ENCODE results near the gene GBX1.

GBX1 gene

DNA sequence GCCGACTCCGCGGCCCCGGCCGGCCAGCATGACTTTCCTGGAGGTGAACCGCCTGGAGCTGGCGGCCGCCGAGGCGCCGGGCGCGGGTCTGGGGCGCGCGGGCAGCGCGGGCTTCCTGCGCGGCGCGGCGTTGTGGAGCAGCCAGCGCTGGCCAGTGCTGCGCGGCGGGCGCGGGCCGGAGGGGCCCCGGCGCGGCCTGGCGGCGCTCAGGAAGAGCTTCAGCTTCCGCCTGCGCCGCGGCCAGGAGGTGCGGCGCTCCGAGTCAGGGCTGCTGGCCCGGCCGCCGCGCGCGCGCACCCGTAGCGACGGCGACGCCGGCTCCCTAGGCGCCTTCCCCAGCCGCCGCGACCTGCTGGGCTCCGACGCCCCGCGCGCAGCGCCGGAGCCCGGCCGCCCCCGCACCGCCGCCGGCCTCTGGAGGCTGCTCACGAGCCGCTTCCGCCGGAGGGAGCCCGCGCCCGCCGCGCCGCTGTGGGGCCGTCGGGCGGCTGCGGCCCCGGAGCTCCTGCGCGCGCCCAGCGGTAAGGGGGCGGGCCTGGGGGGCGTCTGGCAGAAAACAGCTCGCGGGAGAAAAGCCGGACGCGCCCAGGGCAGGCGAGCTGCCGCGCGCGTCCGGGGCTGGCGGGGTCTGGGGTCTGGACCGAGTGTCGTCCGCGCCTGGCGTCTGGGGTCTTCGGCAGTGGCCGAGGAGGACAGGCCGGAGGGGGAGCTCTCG lies 52.2 kb downstream of the GBX1 start:
- Histone ChIP-seq H3K4me3 (ENCODE audit: low read length) (no peak overlapping the region), H3K4me1 (ENCODE audit: control insufficient read depth, low read length) (no peaks in the 10 kb centered on the region), H3F3A (ENCODE audit: control insufficient read depth, insufficient read depth) (no peaks in the 10 kb centered on the region), H3K9me3 (ENCODE audit: control insufficient read depth, insufficient read depth, low read length) (no peaks in the 10 kb centered on the region), H4K20me1 (ENCODE audit: control insufficient read depth, insufficient read depth, low read depth, low read length) (peaks cover 5% of the 10 kb centered on the region; the same call in 1 of the 2 replicates), H3K9me2 (replicated peaks; ENCODE audit: control insufficient read depth, low read length) (no peaks in the 10 kb centered on the region), H3K36me3 (ENCODE audit: control insufficient read depth, low read length) (no peaks in the 10 kb centered on the region), H3K27ac (ENCODE audit: low read depth, low read length) (no peak overlapping the region), H3K4me2 (ENCODE audit: low read length) (no peak overlapping the region), H3K79me2 (ENCODE audit: control insufficient read depth, low read length) (no peaks in the 10 kb centered on the region), H3K27me3 (ENCODE audit: control insufficient read depth, low read length) (peaks cover 10% of the 10 kb centered on the region)
- TF ChIP-seq, protein P1, sequence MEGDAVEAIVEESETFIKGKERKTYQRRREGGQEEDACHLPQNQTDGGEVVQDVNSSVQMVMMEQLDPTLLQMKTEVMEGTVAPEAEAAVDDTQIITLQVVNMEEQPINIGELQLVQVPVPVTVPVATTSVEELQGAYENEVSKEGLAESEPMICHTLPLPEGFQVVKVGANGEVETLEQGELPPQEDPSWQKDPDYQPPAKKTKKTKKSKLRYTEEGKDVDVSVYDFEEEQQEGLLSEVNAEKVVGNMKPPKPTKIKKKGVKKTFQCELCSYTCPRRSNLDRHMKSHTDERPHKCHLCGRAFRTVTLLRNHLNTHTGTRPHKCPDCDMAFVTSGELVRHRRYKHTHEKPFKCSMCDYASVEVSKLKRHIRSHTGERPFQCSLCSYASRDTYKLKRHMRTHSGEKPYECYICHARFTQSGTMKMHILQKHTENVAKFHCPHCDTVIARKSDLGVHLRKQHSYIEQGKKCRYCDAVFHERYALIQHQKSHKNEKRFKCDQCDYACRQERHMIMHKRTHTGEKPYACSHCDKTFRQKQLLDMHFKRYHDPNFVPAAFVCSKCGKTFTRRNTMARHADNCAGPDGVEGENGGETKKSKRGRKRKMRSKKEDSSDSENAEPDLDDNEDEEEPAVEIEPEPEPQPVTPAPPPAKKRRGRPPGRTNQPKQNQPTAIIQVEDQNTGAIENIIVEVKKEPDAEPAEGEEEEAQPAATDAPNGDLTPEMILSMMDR (IDR thresholded peaks at IDR 0.05; ENCODE audit: low read depth, low read length, poor library complexity, severe bottlenecking), result no peak
- TF ChIP-seq EZH2phosphoT487 (IDR thresholded peaks at IDR 0.05; ENCODE audit: borderline replicate concordance, low read length), result no peak

DNA sequence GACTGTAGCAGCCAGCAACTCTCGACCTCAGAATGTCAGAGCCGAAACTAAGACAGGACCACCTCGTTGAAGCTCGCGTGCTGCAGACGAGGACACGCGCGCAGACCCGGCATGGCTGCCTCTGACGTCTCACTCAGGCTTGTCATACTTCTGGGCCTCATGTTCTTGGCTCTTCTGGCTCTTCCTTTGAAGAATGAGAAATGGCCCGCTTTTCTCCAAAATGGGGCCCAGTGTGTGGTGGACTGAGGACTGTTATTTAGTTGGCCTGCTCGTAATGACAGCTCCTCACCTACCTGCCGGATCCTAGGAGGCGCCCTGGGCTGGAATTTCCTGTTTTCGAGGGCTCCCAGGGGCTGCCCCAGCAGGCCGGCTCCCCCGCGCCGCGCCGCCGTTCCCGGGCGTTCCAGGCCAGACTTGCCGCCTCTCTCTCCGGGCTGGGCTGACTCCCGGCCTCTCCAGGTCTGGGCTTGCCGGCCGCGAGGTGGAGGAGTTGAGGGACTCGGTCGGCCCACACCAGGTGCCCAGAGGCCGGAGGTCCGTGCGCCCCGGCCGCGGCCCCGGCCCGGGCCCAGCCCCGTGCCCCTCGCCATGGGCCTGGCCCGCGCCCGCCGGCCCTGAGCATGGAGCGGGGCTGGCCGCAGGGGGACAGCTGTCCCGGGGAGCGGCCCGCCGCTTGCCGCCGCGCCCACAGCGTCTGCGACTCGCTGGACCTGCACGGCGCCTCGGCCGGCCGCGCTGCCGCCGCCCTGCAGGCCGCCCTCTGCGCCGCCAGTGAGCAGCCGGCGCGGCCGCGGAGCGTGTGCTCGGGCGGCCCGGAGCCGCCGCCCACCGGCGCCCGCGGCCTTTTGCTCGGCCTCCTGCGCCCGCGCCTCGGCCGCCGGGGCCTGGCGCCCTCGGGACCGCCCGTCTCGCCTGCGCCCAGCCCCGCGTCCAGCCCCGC lies 53.1 kb downstream of the GBX1 start:
- Histone ChIP-seq H3K4me2 (ENCODE audit: low read length) (no peak overlapping the region), H4K20me1 (ENCODE audit: control insufficient read depth, insufficient read depth, low read depth, low read length) (peaks cover 5% of the 10 kb centered on the region; the same call in 1 of the 2 replicates), H3K27ac (ENCODE audit: low read depth, low read length) (no peak overlapping the region), H3K36me3 (ENCODE audit: control insufficient read depth, low read length) (no peaks in the 10 kb centered on the region), H3F3A (ENCODE audit: control insufficient read depth, insufficient read depth) (no peaks in the 10 kb centered on the region), H3K27me3 (ENCODE audit: control insufficient read depth, low read length) (peaks cover 13% of the 10 kb centered on the region), H3K4me3 (ENCODE audit: low read length) (no peak overlapping the region), H3K9me2 (replicated peaks; ENCODE audit: control insufficient read depth, low read length) (no peaks in the 10 kb centered on the region), H3K79me2 (ENCODE audit: control insufficient read depth, low read length) (no peaks in the 10 kb centered on the region), H3K9me3 (ENCODE audit: control insufficient read depth, insufficient read depth, low read length) (no peaks in the 10 kb centered on the region), H3K4me1 (ENCODE audit: control insufficient read depth, low read length) (no peaks in the 10 kb centered on the region)
- TF ChIP-seq EZH2phosphoT487 (IDR thresholded peaks at IDR 0.05; ENCODE audit: borderline replicate concordance, low read length), result no peak
- TF ChIP-seq, protein P1 (IDR thresholded peaks at IDR 0.05; ENCODE audit: low read depth, low read length, poor library complexity, severe bottlenecking), result no peak

DNA sequence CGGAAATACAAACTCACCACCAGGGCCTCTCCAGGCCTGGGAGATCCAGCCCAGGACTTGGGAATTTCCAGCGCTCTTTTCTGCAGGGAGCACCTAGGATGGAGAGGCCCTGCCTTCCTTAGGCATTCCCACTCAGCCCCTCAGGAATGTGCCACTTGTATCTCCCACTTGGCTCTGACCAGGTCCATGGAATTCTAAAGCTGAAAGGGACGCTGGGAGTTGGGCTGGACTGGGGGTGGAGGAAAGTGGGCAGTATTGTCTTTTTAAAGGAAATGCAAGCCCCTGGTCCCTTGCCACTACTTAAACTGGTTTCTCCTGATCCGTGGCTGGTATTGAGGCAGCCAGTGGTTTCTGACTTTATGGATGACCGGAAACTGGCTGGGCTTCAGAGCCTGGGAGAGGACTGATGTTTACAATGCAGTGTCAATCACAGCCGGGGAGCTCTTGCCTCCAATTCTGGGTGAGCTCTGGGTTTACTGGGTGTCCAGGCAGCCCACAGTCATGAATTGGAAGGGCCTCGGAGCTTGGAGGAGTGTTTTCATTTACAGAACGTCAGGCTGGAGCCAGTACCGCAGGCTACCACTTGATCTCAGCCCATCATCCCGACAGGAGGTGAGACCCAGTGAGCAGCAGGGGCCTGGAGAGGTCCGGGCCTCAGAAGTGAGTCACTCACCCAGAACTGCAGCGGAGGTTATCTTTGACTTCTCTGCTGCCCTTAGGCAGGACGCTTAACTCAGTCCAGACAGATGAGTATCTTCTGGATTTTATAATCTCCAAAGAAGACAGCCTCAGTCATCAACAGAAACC lies 53.9 kb downstream of the GBX1 start:
- H3K4me1 ChIP-seq (ENCODE audit: control insufficient read depth, low read length), result no peaks in the 10 kb centered on the region
- TF ChIP-seq, protein P1 (IDR thresholded peaks at IDR 0.05; ENCODE audit: low read depth, low read length, poor library complexity, severe bottlenecking), result no peak
- no peak for TF ChIP-seq EZH2phosphoT487 (IDR thresholded peaks at IDR 0.05; ENCODE audit: borderline replicate concordance, low read length)
- no peaks in the 10 kb centered on the region for H3F3A ChIP-seq (ENCODE audit: control insufficient read depth, insufficient read depth)
- H3K27me3 ChIP-seq (ENCODE audit: control insufficient read depth, low read length), result peaks cover 13% of the 10 kb centered on the region
- no peaks in the 10 kb centered on the region for H3K36me3 ChIP-seq (ENCODE audit: control insufficient read depth, low read length)
- no peaks in the 10 kb centered on the region for H3K79me2 ChIP-seq (ENCODE audit: control insufficient read depth, low read length)
- no peaks in the 10 kb centered on the region for H3K9me2 ChIP-seq (replicated peaks; ENCODE audit: control insufficient read depth, low read length)
- no peak overlapping the region for H3K4me3 ChIP-seq (ENCODE audit: low read length)
- no peak overlapping the region for H3K27ac ChIP-seq (ENCODE audit: low read depth, low read length)
- no peak overlapping the region for H3K4me2 ChIP-seq (ENCODE audit: low read length)
- H4K20me1 ChIP-seq (ENCODE audit: control insufficient read depth, insufficient read depth, low read depth, low read length), result peaks cover 5% of the 10 kb centered on the region; the same call in 1 of the 2 replicates
- H3K9me3 ChIP-seq (ENCODE audit: control insufficient read depth, insufficient read depth, low read length), result no peaks in the 10 kb centered on the region

Measured in DOHH2 (cell line).